Vagina (tissue), 2 donors: ENCODE measurements around the gene IRF9.

Experiments used
- CTCF ChIP-seq, 3 experiments: fragments of 450-650 bp in 2 of 3; fragments of 200-600 bp in 1 of 3; sonication (generic) in 1 of 3; IDR thresholded peaks; one replicate each; pipeline ENCODE4 v1.5.1; 2017 to 2019; ENCODE audit warnings: antibody characterized with exemption in 3 of 3, mild to moderate bottlenecking in 2 of 3, moderate library complexity in 2 of 3
- POLR2AphosphoS5 ChIP-seq, 2 donors: sonication (generic); formaldehyde crosslinking; IDR thresholded peaks; one replicate each; pipeline ENCODE4 v1.9.0; 2017; ENCODE audit warnings: antibody characterized with exemption in 2 of 2, mild to moderate bottlenecking in 2 of 2, low read depth in 1 of 2; ENCODE audit not compliant: insufficient read depth in 1 of 2

- TF ChIP-seq CTCF (IDR thresholded peaks at IDR 0.05), result no peak
- no peak for TF ChIP-seq POLR2AphosphoS5 (IDR thresholded peaks at IDR 0.05; ENCODE audit: insufficient read depth in 1 of 2, low read depth in 1 of 2)
Observed at GRCh38 chr14:24181371-24182077, 20.5 kb downstream of the IRF9 start.
